HepG2 (cell line): ENCODE results near the gene SMARCB1. TPM values are rescaled to one million over a fixed set of nuclear protein-coding genes. Genes with fewer than 3 reads are reported as not detected.
A peak's percentile ranks its signal among the peaks of the same experiment; 100 is the strongest.

Experiments
- CC2D1A ChIP-seq: sonication (generic); formaldehyde crosslinking; IDR thresholded peaks from 2 replicates; pipeline ENCODE4 v1.8.1; 2023; ENCODE audit warnings: mild to moderate bottlenecking, missing genetic modification reagents
- DNMT3B ChIP-seq: conservative IDR thresholded peaks from 2 replicates; pipeline ENCODE4 v1.6.1; 2016; ENCODE audit warnings: missing biosample characterization, control low read depth
- ELF1 ChIP-seq: sonication (generic); formaldehyde crosslinking; IDR thresholded peaks from 2 replicates; pipeline ENCODE4 v1.4.0; 2020; ENCODE audit warnings: missing genetic modification reagents
- KLF12 ChIP-seq: sonication (generic); formaldehyde crosslinking; IDR thresholded peaks from 2 replicates; pipeline ENCODE4 v1.4.0; 2020; ENCODE audit warnings: missing genetic modification reagents, borderline replicate concordance
- LBX2 ChIP-seq: sonication (generic); formaldehyde crosslinking; IDR thresholded peaks from 2 replicates; pipeline ENCODE4 v1.5.0; 2020; ENCODE audit warnings: missing genetic modification reagents, mild to moderate bottlenecking, borderline replicate concordance
- RBM39 ChIP-seq: fragments of 200-400 bp; formaldehyde crosslinking; IDR thresholded peaks from one replicate; pipeline ENCODE4 v1.6.1; 2018; ENCODE audit warnings: antibody characterized with exemption, mild to moderate bottlenecking, low read depth, low read length; ENCODE audit not compliant: poor library complexity, severe bottlenecking
- RFX3 ChIP-seq: IDR thresholded peaks from 2 replicates; pipeline ENCODE4 v1.6.1; 2016; ENCODE audit warnings: missing biosample characterization, missing genetic modification reagents
- SNAPC5 ChIP-seq: sonication (generic); formaldehyde crosslinking; IDR thresholded peaks from 2 replicates; pipeline ENCODE4 v1.8.1; 2023; ENCODE audit warnings: mild to moderate bottlenecking, missing genetic modification reagents, borderline replicate concordance
- SRY ChIP-seq: sonication (generic); formaldehyde crosslinking; IDR thresholded peaks from 2 replicates; pipeline ENCODE4 v1.8.0; 2022; ENCODE audit warnings: mild to moderate bottlenecking, missing genetic modification reagents
- SUZ12 ChIP-seq: fragments of 150-350 bp; IDR thresholded peaks from 2 replicates; pipeline ENCODE4 v1.6.1; 2014; ENCODE audit warnings: low read depth, low read length
- TIGD3 ChIP-seq: sonication (generic); formaldehyde crosslinking; IDR thresholded peaks from 2 replicates; pipeline ENCODE4 v1.5.1; 2020; ENCODE audit warnings: mild to moderate bottlenecking, missing genetic modification reagents, borderline replicate concordance
- ZBTB49 ChIP-seq: sonication (generic); formaldehyde crosslinking; IDR thresholded peaks from 2 replicates; pipeline ENCODE4 v1.4.0; 2020; ENCODE audit warnings: missing genetic modification reagents, borderline replicate concordance
- ZFP91 ChIP-seq: sonication (generic); formaldehyde crosslinking; IDR thresholded peaks from 2 replicates; pipeline ENCODE4 v1.9.0; 2022; ENCODE audit warnings: missing genetic modification reagents, mild to moderate bottlenecking, borderline replicate concordance
- ZIK1 ChIP-seq: sonication (generic); formaldehyde crosslinking; IDR thresholded peaks from 2 replicates; pipeline ENCODE4 v1.5.0; 2020; ENCODE audit warnings: mild to moderate bottlenecking, low read depth, missing genetic modification reagents, borderline replicate concordance
- ZNF276 ChIP-seq: sonication (generic); formaldehyde crosslinking; IDR thresholded peaks from 2 replicates; pipeline ENCODE4 v1.4.0; 2020; ENCODE audit warnings: mild to moderate bottlenecking, low read depth, missing genetic modification reagents
- ZNF570 ChIP-seq: sonication (generic); formaldehyde crosslinking; IDR thresholded peaks from 2 replicates; pipeline ENCODE4 v1.4.0; 2020; ENCODE audit warnings: mild to moderate bottlenecking, missing genetic modification reagents, borderline replicate concordance
- ZNF615 ChIP-seq: sonication (generic); formaldehyde crosslinking; IDR thresholded peaks from 2 replicates; pipeline ENCODE4 v1.5.0; 2020; ENCODE audit warnings: mild to moderate bottlenecking, missing genetic modification reagents, borderline replicate concordance
- ZNF660 ChIP-seq: sonication (generic); formaldehyde crosslinking; IDR thresholded peaks from 2 replicates; pipeline ENCODE4 v1.5.1; 2020; ENCODE audit warnings: mild to moderate bottlenecking, low read depth, missing genetic modification reagents, borderline replicate concordance
- ZSCAN25 ChIP-seq: sonication (generic); formaldehyde crosslinking; IDR thresholded peaks from 2 replicates; pipeline ENCODE4 v1.8.0; 2022; ENCODE audit warnings: mild to moderate bottlenecking, missing genetic modification reagents
- ZSCAN29 ChIP-seq: sonication (generic); formaldehyde crosslinking; conservative IDR thresholded peaks from 2 replicates; pipeline ENCODE4 v1.4.0; 2020; ENCODE audit warnings: mild to moderate bottlenecking, missing genetic modification reagents
- polyA plus RNA-seq, 8 experiments: library from polyadenylated mRNA; depleted of rRNA in 3 of 8; stranded (reverse) in 7 of 8; unstranded in 1 of 8; fragments of >200 nt; fragmentation: Illumina TruSeq in 4 of 8; extraction: Trizol in 4 of 8; gene quantifications; 2 replicates each; pipeline versions ENCODE4 v1.2.1 to v1.2.3, GENCODE V29; 2011 to 2016; ENCODE audit warnings: low read depth in 4 of 8, missing spikeins in 1 of 8, mixed read lengths in 1 of 8; ENCODE audit not compliant: insufficient read depth in 1 of 8
- total RNA-seq, 5 experiments: library from RNA; depleted of rRNA; stranded (reverse); fragments of >200 nt; fragmentation: Illumina TruSeq; extraction: Trizol; gene quantifications; 2 replicates each; pipeline ENCODE4 v1.2.3, GENCODE V29; 2016; ENCODE audit warnings: low read depth in 1 of 5

SMARCB1 gene
- total and polyA plus RNA-seq, 2 of the 13 experiments (the other 11 are each of a cell fraction or from before 2014, with no cell fraction given), result 74.0 to 166 TPM

GRCh38 chr22:23774114-23774921 is 12.4 kb upstream of the SMARCB1 start (continued):
- TF ChIP-seq ELF1 (CRISPR knock-in tag) (no peak), ZFP91 (CRISPR knock-in tag) (peak; percentile 35; the same call in 1 of the 2 replicates), TIGD3 (CRISPR knock-in tag) (no peak), LBX2 (CRISPR knock-in tag) (0 out of 2 replicates have a peak, but pooled peaks have one; percentile 21), ZSCAN29 (CRISPR knock-in tag) (no peak), SRY (no peak), ZNF570 (CRISPR knock-in tag) (no peak), RBM39 (no peak), ZNF660 (no peak), SNAPC5 (CRISPR knock-in tag) (no peak), ZBTB49 (CRISPR knock-in tag) (no peak), RFX3 (CRISPR knock-in tag) (no peak), ZNF276 (no peak), CC2D1A (CRISPR knock-in tag) (no peak), ZNF615 (no peak), ZIK1 (peak; percentile 72; the same call in 1 of the 2 replicates), ZSCAN25 (CRISPR knock-in tag) (peak; percentile 56; the same call in 1 of the 2 replicates), SUZ12 (no peak), DNMT3B (CRISPR knock-in tag) (no peak), KLF12 (CRISPR knock-in tag) (0 out of 2 replicates have a peak, but pooled peaks have one; percentile 71)
